ENCODE data around the gene NPNT.

NPNT gene

DNA sequence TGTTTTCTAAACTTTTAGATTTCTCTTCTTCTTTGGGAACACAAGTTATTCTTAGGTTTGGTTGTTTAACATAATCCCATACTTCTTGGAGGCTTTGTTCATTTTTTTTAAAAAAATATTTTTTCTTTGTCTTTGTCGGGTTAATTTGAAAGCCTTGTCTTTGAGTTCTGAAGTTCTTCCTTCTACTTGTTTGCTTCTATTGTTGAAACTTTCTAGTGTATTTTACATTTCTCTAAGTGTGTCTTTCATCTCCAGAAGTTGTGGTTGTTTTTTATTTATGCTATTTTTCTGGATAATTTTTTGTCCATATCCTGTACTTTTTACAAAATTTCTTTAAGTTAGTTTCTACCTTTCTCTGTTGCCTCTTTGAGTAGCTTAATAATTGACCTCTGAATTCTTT, 116.1 kb downstream of the NPNT start:
- DNase-seq (ENCODE audit: low read depth, low spot score) = no peak
- no peak overlapping the region for H3K27ac ChIP-seq

DNA sequence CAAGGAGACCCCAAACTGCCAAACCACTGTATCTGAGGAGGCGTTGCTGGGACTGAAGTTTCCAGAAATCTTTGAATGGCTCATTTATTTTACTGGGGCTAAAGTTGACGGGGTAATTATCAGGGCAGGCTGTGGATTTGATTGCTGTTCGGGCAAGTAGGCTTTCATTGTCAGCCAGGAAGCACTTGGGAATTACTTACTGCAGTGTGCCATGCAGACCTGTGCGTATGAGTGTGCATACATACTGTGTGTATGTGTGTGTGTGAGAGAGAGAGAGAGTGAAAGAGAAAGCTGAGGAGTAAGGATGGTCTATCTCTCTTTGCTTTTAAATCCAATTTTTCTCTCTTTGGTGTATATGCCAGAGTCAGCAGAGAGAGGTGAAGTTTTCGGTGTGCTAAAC, 122.7 kb downstream of the NPNT start:
- no peak for DNase-seq (ENCODE audit: low read depth, low spot score)
- H3K27ac ChIP-seq = no peak overlapping the region

DNA sequence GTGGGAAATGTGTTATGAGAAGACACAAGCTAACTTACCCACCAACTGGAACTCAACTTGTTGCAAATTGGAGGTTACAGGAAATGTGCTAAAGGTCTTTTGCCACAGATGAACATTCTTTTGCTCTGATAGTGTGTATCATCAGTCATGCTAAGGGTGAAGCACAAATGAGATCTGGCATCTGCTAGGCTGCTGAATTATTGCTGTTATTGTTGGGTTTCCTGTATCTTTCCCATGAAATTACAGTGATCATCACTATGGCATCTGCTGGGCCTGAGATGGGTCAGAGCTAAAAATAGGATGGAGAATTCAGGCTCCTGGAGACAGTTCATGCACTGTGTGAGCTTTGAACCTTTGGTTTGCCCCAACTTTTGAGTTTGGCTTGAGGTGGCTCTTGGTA, 124.5 kb downstream of the NPNT start:
- no peak overlapping the region for H3K27ac ChIP-seq
- DNase-seq (ENCODE audit: low read depth, low spot score) = no peak
